GM23248 (cell line): Measurements from ENCODE around the gene MORC3. TPM values are rescaled to one million over a fixed set of nuclear protein-coding genes. Genes with fewer than 3 reads are reported as not detected.

ENCODE experiments used
- DNase-seq: peaks from one replicate; pipeline ENCODE4 v3.0.0-alpha.2; 2015
- H2AFZ ChIP-seq: fragments of 200-600 bp; sonication (generic); 2 replicates; pipeline ENCODE4 v1.6.1; 2016; ENCODE audit warnings: antibody characterized with exemption
- H3F3A ChIP-seq: fragments of 200-600 bp; sonication (generic); 2 replicates; pipeline ENCODE4 v1.6.1; 2016; ENCODE audit warnings: mild to moderate bottlenecking, antibody characterized with exemption, mixed run types; ENCODE audit not compliant: insufficient read depth
- H3K27ac ChIP-seq: fragments of 200-600 bp; sonication (generic); 2 replicates; pipeline ENCODE4 v1.5.1; 2016; ENCODE audit warnings: mild to moderate bottlenecking
- H3K27me3 ChIP-seq: fragments of 200-600 bp; sonication (generic); replicated peaks from 2 replicates; pipeline ENCODE4 v1.6.1; 2016; ENCODE audit warnings: mild to moderate bottlenecking; ENCODE audit not compliant: insufficient read depth
- H3K36me3 ChIP-seq: fragments of 200-600 bp; sonication (generic); 2 replicates; pipeline ENCODE4 v1.6.1; 2016; ENCODE audit warnings: low read depth, mild to moderate bottlenecking
- H3K4me1 ChIP-seq: fragments of 200-600 bp; sonication (generic); 2 replicates; pipeline ENCODE4 v1.6.1; 2016; ENCODE audit warnings: mild to moderate bottlenecking; ENCODE audit not compliant: insufficient read depth
- H3K4me2 ChIP-seq: fragments of 200-600 bp; sonication (generic); one replicate; pipeline ENCODE4 v1.6.1; 2016; ENCODE audit warnings: mild to moderate bottlenecking; ENCODE audit not compliant: unreplicated experiment
- H3K4me3 ChIP-seq: fragments of 200-600 bp; sonication (generic); 2 replicates; pipeline ENCODE4 v1.5.1; 2016; ENCODE audit warnings: mild to moderate bottlenecking
- H3K79me2 ChIP-seq: fragments of 200-600 bp; sonication (generic); 2 replicates; pipeline ENCODE4 v1.6.1; 2016; ENCODE audit warnings: mild to moderate bottlenecking; ENCODE audit not compliant: insufficient read depth
- H3K9ac ChIP-seq: fragments of 200-600 bp; sonication (generic); 2 replicates; pipeline ENCODE4 v1.6.1; 2016; ENCODE audit warnings: mild to moderate bottlenecking
- H3K9me2 ChIP-seq: fragments of 200-600 bp; sonication (generic); 2 replicates; pipeline ENCODE4 v1.6.1; 2016; ENCODE audit warnings: mixed run types, mild to moderate bottlenecking, moderate library complexity; ENCODE audit not compliant: insufficient read depth
- H3K9me3 ChIP-seq: fragments of 200-600 bp; sonication (generic); one replicate; pipeline ENCODE4 v1.6.1; 2017; ENCODE audit warnings: low read depth
- H4K20me1 ChIP-seq: fragments of 200-600 bp; sonication (generic); 2 replicates; pipeline ENCODE4 v1.6.0; 2016; ENCODE audit not compliant: insufficient read depth
- EZH2 ChIP-seq: fragments of 200-600 bp; sonication (generic); IDR thresholded peaks from 2 replicates; pipeline ENCODE4 v1.6.1; 2018; ENCODE audit warnings: antibody characterized with exemption, mild to moderate bottlenecking; ENCODE audit not compliant: insufficient read depth, poor library complexity, severe bottlenecking
- EZH2phosphoT487 ChIP-seq: fragments of 200-600 bp; sonication (generic); IDR thresholded peaks from 2 replicates; pipeline ENCODE4 v1.6.1; 2018; ENCODE audit warnings: antibody characterized with exemption, moderate library complexity, mild to moderate bottlenecking, low read depth; ENCODE audit not compliant: insufficient read depth
- WGBS, 2 experiments: methylation state at CpG; one replicate each; pipeline ENCODE4 v1.1.6; 2015 to 2017; ENCODE audit warnings: low lambda C conversion rate in 2 of 2, low coverage in 1 of 2; ENCODE audit errors: missing lambda C conversion rate in 2 of 2; 5-methylcytosine and 5-hydroxymethylcytosine counted together
- in situ Hi-C: fragments of 300-500 bp; cut with MboI; formaldehyde crosslinking; loops from 2 replicates; pipeline ENCODE4 v1.15.0; 2020
- polyA plus RNA-seq: library from polyadenylated mRNA; unstranded; fragments of >200 nt; fragmentation: Nextera tagmentation; extraction: Ambion mirVana; gene quantifications from 2 replicates; pipeline ENCODE4 v1.2.1, GENCODE V29; 2016
- small RNA-seq: library from RNA; depleted of rRNA; stranded (forward); fragments of <200 nt; gene quantifications from one replicate; pipeline ENCODE3, GENCODE V24; 2014; ENCODE audit warnings: low read depth, low replicate concordance
- total RNA-seq: library from RNA; depleted of rRNA; stranded (reverse); fragments of >200 nt; shearing (Covaris generic); gene quantifications from 2 replicates; pipeline ENCODE4 v1.2.3, GENCODE V29; 2014; rRNA removed

MORC3 gene
- total and polyA plus RNA-seq, 2 experiments from 2014 or later = 17.4 to 35.1 TPM

DNA sequence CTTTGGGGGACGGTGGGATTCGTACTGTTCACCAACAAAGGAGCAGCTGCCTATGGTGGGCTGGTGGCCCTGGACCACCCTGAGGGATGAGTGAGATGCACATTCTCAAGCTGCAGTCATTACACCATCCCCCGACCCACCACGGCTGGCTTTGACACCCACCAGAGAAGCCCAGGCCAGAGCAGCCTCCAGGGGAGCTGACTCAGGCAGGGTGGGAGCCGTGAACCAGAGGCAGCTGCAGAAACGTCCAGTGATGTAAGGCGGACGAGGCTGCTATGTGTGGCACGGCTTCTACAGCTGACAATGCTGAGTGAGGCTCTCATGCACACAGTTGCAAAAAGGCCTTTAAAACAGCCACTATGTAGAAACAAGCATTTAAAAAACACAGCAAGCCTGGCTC, 105.3 kb downstream of the MORC3 start:
- DNase-seq = peak; percentile 25
- in situ Hi-C loops = loop anchor here (10.0 kb wide), 1 partner anchor 170 kb away; no protein-coding TSS in a partner anchor
- no peaks in the 10 kb centered on the region for H4K20me1 ChIP-seq
- H3F3A ChIP-seq = peaks cover 8% of the 10 kb centered on the region; the same call in 1 of the 2 replicates
- no peak overlapping the region for H2AFZ ChIP-seq
- no peak for TF ChIP-seq EZH2
- TF ChIP-seq EZH2phosphoT487 = no peak
- H3K4me2 ChIP-seq = no peak overlapping the region
- H3K27ac ChIP-seq = no peak overlapping the region
- H3K9me3 ChIP-seq = no peaks in the 10 kb centered on the region
- 83 to 84% methylated on average over 9 of the region's 9 CpGs for WGBS, 2 experiments
- no peak overlapping the region for H3K4me3 ChIP-seq
- peaks cover 9% of the 10 kb centered on the region for H3K4me1 ChIP-seq
- no peak overlapping the region for H3K9ac ChIP-seq
- no peaks in the 10 kb centered on the region for H3K79me2 ChIP-seq
- H3K27me3 ChIP-seq = no peaks in the 10 kb centered on the region
- H3K36me3 ChIP-seq = no peaks in the 10 kb centered on the region
- no peaks in the 10 kb centered on the region for H3K9me2 ChIP-seq

Small RNA genes lying within 50 kb of the gene (small RNA-seq; reads per million reads assigned to genes)
- not detected for gene ATP5MFP1

Other genes starting within 250 kb of the MORC3 start
- 17.3 and 29.0 TPM in 2 replicates for gene CBR3, start 185.1 kb upstream of the MORC3 start, total RNA-seq
- 28.1 and 28.3 TPM in 2 replicates for gene CBR3, start 185.1 kb upstream of the MORC3 start, polyA plus RNA-seq
- gene DOP1B, start 163.4 kb upstream of the MORC3 start, total RNA-seq = 12.0 and 12.3 TPM in 2 replicates
- gene DOP1B, start 163.4 kb upstream of the MORC3 start, polyA plus RNA-seq = 5.4 and 6.0 TPM in 2 replicates
- 3.0 and 3.3 TPM in 2 replicates for gene CHAF1B, start 65.2 kb downstream of the MORC3 start, total RNA-seq
- 5.2 and 5.3 TPM in 2 replicates for gene CHAF1B, start 65.2 kb downstream of the MORC3 start, polyA plus RNA-seq
- gene CLDN14, start 159.9 kb downstream of the MORC3 start, total RNA-seq = 0.51 TPM in 1 of 2 replicates, not detected in the other
- 0.28 TPM in 1 of 2 replicates, not detected in the other for gene CLDN14, start 159.9 kb downstream of the MORC3 start, polyA plus RNA-seq